NCI-H2107 treated with DMSO at 0.1 percent for 48 hours (cell line): ENCODE data around the gene ALDH16A1.

Experiments used
- DNase-seq: peaks from one replicate; lab custom pipeline; 2025; ENCODE audit not compliant: unreplicated experiment; lab: John Stamatoyannopoulos, UW

ALDH16A1 gene

DNA sequence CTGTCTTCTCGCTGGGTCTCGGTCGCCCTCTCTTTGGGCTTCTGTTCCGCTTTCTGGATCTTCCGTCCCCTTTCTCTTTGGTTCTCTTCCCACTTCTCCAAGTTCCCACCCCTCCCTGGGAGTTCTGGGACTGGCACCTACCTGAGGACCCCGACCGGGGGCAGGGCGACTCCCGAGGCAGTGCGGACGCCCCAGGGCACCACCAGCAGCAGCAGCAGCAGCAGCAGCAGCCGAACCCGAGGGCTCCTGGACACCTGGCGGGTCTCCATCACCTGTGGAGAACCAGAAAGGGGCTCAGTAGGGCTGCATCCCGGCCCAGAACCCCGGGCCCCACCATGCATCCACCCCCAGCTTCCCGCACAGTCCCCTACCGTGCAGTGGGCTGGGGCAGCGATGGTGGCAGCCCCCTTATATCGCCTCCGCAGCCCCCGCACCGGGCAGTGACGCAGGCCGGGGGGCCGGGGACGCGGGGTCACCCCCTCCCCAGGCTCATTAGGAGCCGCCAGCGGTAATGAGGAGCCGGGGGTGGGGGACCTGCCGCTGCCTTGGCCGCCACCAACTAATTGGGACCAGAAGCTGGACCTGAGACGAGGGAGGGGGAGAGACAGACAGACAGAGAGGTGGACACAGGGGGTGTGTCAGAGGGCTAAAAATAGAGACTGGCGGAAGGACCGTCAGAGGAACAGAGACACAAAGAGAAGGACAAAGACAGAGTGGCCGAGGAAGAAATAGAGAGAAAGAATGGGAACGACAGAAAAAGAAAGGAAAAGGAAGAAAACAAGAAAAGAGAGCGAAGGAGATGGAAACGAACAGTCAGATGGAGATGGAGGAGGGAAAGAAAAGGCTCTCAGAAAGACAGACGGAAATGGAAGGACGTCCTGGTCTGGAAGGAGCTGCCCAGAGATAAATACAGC is 29.7 kb upstream of the ALDH16A1 start, which contains the start of gene PTH2:
Gene PTH2, minus strand, starts transcription at position 371 of the 914 bp plus-strand sequence. Its CDS starts 102 bp downstream, at position 269.
- DNase-seq, result no peak

DNA sequence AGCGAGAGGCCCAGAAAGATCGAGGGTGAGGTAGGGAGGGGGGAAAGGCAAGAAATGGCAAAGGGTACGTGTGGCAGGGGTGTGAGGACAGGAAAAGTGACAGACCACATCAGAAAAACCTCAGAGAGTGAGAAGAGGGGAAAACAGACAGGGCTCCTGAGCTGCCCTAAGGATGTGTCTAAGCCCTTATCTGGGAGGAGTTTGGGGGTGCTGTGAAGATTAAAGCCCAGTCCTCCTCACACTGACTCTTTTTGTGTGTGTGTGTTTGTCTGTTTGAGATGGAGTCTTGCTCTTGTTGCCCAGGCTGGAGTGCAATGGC is 29.1 kb upstream of the ALDH16A1 start:
- no peak for DNase-seq

DNA sequence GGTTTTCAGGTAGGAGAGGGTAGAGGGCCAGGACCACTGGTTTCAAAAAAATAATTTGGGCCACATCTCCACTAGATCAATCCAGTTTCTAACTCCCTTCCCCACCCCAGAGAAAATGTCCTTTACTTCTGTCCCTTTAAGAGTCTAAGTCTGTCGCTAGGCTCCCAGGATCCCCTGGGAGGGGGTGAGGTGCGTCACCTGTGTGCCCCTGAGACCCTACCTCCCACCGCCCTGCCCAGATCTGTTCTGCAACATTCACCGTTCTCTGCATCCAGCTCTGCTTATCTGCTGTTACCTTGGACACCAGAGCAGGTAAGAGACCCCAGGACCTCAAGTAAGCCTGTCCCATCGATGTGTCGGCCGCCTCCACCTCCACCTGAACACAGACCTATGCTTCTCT is 27.8 kb upstream of the ALDH16A1 start, which contains the start of gene GFY:
Gene GFY, plus strand, starts transcription at position 211 of the 400 bp plus-strand sequence. CDS start 1,043 bp downstream, outside the sequence.
- DNase-seq, result no peak

DNA sequence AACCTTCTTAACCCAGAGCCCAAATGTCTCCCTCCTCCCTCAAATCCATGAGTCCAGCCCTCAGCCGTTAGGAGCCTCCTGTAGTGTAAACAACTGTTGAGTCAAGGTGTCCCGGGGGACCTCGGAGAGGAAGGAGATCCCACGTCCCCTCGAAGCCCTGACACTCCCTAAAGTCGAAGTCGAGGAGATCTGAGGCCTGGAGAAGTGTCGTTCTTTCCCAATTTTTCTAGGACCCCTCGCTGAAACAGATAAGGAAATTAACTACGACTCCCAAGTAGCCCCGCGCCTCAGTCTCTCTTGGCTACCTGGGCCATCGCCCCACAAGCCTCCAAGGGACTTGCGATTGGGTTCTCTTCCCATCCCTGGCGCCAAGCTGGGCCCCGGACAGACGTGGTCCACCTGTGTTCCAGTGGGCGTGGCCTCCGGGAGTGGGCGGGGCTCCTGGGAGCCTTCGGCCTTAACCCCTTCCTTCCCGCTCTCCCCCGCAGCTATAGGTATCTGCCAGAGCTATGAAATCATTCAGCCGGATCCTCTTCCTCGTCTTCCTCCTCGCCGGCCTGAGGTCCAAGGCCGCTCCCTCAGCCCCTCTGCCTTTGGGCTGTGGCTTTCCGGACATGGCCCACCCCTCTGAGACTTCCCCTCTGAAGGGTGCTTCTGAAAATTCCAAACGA is 27.0 kb upstream of the ALDH16A1 start:
- DNase-seq, result no peak

DNA sequence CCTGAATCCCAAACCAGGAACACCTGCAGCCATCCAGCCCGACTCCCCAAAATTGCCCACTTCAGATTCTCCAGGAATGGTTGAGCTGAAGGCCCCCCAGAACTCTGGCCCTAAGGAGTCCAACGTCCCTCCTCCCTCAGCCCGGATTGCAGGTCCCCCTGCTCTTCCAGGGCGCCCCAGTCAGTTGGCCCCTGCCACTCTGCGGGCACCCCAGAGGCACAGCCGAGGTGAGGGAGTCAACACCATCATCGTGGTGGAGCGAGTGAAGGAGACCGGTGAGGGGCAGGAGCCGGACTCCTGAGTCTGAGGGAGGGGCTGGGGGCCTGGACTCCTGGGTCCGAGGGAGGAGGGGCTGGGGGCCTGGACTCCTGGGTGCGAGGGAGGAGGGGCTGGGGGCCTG is 25.7 kb upstream of the ALDH16A1 start:
- no peak for DNase-seq

DNA sequence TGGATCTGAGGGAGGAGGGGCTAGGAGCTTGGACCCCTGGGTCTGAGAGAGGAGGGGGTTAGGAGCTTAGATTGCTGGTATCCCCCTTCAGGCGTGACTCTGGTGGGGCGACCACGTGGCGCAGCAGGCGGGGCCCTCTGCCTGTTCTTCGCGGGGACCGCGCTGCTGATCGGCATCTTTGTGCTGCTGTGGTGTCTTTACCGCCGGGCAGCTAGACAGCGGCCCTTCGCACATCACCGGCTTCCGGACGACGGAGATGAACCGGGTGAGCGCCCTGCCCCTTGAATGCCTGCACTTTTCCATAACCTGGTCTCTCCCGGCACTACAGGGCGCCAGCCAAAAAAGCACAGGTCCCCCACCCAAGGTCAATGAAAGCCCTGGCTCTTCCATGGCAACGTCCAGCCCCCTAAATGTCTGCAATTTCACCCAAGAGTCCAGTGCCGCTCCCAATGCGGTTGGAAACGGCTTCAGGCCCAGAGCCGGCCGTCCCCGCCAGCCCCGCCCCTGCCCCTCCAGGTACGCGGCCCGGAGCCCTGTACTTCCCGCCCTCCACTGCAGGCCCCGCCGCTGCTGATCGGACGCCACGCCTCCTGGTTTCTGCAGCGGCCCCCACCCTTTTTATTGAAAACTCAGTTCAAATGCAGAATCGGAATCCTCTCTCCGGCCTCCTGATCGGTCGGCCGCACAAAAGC is 25.0 kb upstream of the ALDH16A1 start:
- no peak for DNase-seq

DNA sequence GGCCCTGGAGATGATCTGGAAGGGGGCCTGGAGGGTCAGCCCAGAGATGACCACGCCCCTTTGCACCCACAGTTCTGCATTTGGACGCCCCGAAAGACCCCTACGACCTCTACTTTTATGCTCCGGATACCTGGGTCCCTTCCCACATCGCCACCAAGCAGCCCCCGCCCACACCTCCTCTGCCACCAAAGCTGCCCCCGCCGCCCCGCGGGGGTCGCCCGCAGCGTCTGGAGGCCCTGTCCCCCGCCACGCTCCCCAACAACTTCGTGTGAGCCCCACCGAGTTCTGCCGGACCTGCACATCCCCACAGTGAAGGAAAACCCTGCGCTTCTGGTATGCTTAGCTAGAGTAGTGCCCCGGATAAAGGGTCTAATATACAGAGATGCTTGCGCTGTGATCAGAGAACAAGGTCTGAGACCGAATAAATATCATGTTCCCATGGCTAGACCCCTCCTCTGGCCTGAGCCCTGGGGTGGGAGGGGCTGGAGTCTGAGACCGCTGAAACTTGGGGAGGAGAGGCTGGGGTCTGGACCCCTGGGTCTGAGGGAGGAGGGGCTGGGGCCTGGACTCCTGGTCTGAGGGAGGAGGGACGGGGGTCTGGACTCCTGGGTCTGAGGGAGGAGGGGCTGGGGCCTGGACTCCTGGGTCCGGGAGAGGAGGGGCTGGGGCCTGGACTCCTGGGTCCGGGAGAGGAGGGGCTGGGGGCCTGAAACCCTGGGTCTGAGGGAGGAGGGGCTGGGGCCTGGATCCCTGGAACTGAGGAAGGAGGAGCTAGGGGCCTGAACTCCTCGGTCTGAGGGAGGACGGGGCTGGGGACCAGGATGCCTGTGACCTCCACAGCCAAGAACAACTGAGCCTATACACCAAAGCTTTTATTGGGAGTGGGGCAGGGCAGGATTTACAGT is 24.2 kb upstream of the ALDH16A1 start:
- DNase-seq, result no peak

DNA sequence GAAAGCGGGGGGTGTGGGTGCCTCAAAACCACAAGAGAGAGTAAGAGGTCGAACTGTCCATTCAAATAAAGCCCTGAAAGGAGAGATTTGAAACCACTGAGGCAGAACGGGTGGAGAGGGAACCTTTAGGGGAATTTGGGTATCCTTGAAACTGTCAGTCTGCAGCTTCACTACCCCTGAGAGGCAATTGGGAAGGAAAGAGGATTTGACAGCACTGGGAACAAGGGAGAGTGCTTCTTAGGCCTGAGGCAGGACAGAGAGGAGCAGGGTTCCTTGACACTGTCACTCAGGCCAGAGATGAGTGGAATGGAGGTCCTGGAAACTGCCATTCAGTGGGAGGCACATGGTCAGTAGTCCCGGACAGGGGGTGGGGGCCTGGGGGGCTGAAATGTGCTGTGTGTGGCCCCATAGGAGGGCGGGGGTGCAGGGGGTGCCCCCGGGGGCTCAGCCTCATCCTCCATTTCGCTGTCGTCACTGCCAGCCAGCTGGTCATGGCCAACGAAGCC is 22.8 kb upstream of the ALDH16A1 start:
- peak; percentile 23 for DNase-seq

DNA sequence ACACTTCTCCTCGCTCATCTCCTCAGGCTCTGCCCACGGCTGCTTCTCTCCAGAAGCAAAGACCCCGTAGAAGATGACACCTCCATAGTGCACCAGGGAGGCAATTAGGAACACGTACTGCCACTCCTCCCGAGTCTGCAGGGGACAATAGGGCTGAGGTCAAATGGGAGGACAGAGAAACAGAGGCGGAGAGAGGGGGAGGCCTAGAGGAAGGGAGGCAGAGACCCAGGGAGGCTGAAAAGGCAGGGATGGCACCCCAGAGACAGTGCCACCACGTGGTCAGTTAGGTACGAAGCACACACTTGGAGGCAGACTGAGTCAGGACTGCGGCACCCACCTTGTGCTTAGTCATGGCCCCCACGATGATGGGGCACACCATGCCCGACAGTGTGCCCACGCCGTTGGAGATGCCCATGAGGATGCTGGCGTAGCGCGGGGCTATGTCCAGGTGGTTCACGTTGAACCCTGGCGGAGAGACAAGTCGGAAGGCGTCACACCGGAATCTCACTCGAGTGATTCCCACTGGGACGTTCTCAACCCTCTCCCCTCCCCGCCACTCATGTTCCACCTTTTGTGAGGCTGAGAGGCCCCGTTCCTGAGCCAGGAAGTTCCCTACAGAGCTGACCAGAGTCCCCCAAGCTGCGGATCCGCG is 22.2 kb upstream of the ALDH16A1 start:
- DNase-seq, result no peak

DNA sequence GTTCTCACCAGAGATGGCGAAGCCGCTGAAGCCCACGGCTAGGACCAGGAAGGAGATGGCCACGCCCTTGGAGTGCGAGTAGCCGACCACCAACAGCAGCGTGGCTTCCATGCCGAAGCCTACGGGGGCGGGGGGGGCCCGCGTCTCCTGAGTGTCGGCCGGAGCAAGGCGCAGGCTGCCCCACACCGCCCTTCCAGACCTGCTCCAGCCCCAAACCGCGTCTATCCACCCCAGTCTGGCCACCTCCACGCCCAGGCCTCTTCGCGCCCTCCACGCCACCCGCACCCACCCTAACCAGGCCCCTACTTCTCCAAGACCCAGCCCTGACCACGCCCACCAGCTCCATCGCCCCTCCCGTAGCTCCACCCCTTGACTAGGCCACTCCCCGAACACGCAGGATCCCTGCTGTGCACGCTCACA is 21.7 kb upstream of the ALDH16A1 start:
- DNase-seq, result no peak

DNA sequence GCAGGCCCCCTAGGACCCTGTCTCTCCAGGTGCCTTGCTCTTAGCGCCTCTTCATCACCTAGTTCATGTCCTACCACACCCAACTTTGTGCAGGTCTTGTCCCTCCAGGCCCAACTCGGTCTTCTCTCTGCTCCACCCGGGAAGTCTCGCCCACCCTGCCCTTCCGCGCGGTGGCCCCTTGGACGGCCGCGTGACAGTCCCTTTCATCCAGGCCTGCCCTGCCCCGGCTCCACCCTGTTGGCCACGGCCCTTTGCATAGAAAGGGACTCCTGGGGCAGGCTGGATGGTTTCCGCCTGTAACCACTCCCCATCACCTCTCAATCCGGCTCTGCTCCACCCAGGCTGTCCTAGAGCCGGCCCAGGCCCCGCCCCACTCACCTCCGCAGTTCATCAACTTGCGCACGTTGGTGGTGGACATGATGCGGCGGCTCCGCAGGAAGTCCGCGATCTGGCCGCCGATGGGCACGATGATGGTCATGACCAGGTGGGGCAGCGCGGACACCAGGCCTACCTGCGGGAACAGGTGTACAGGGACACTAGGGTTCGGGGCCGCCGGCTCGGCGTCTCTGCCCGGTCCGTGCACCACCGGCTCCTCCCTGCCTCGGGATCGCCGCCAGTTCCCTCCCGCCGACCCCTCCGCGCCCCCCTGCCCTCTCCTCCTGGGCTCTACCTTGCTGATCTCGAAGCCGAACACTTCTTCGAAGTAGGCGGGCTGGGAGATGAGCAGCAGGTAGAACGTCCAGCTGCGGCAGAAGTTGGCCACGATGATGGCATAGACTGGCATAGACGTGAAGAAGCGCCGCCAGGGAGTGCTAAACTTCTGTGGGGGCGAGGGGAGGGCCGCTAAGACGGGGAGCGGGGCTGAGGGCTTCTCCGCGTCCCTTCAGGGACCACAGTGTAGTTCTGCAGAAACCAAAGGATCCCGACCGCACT is 20.6 kb upstream of the ALDH16A1 start:
- DNase-seq, result no peak

DNA sequence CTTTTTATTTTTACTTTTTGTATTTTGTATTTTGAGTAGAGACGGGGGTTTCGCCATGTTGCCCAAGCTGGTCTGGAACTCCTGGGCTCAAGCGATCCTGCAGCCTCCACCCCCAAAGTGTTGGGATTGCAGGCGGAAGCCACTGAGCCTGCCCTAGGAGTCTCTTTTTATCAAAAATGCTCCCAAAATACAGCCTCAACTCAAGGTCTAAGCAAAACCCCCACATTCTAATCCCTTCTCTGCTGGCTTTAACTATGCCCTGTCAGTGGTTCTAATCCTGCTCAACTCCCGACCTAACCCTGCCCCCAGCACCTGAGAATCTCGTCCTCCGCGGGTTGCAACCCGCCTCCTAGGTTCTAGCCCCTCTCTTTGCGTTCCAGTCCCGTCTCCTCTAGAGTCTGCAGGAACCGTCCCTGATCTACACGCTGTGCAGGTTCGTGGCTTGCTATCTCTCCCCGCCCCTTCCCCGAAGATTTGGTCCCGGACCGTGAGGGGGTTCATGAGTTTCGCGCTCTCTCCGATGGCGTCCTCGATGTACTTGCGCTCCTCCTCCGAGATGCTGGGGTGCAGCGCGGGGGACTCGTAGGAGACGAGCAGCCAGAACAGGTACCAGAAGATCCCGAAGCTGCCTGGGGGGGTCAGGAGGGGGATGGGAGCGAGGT is 19.7 kb upstream of the ALDH16A1 start:
- DNase-seq, result no peak

DNA sequence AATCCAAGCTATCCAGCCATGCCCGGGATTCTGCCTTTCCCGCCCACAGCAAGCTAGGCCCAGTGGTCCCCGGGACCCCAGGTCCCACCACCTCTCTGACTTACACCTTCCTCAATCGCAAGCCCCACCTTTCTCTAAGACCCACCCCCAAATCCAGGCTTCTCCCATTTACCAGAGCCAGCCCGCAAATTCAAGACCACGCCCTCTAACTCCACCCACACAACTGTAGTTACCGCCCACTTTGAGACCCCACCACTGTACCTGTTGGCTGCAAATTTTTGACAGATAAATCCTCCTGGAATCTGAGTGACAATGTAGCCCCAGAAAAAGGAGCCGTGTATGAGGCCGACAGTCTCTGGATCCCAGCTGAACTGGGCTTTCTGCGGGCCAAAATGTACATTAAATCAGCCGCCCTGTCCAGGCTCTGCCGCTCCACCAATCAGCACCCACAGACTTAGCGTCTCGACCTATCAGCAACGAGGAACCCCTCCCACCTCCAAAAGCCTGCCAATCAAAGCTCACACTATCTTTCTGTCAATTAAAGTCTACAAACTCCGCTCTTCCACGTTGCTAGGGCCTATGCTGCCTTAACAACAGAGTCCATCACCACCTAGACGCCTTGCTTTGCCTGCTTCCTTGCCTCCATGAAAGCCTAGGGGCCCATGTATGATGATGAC is 18.0 kb upstream of the ALDH16A1 start:
- no peak for DNase-seq

DNA sequence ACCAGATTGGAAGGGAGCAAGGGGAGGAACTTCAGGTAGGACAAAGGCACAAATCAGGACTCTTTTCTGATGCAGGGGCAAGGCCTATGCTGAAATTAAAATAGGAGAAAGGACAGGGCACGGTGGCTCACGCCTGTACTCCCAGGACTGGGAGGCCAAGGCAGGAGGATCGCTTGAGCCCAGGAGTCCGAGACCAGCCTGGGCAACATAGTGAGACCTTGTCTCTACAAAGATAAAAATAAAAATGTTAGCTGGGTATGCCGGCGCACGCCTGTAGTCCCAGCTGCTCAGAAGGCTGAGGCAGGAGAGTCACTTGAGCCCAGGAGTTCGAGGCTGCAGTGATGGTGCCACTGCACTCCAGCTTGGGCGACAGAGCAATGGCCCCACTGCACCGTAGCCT is 17.4 kb upstream of the ALDH16A1 start:
- no peak for DNase-seq

DNA sequence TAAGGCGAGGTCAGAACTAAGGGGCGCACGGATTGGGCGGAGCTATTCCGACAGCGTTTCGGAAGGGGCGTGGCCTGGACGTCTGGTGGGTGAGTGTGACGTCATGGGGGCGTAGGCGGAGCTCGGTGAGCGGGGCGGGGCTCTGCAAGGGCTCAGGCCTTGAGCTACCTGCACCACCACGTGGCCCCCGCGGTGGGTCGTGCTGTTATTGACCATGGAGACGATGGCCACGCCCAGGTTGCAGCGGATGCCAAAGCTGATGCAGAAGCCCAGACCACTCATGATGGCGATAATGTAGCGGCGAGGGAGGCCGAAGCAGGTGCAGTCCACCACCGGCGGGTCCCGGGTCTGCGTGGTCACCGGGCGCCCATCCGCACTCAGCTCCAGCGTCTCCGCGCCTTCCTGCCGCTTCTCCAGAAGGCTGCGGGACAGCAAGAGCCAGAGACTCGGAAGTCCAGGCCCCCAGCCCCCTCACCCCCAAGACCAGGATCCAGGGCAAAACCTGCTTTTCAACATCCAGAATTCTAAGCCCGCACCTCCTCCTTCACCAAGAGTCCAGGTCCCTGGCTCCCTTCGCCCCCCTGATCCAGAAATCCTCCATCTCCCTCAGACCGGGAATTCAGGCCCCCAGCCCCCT is 16.5 kb upstream of the ALDH16A1 start:
- DNase-seq, result no peak

DNA sequence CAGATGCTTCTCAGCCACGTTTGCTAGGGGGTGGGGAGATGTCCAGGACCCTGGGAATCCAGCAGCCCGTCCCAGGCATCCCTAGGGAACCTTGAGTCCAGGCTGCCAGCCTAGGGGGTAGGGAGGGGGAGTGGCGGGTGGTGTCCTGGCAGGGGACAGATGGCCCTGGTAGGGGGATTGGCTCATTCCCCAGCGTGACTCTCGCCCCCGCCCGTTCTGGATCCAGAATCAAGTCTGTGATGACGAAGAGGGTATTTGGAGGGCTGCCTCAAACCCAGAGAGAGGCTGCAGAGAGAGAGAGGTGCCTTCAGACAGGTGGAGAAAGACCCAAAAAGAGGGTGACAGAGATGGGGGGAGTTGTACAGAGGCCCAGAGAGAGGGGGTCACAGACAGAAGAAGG is 15.8 kb upstream of the ALDH16A1 start:
- DNase-seq, result no peak

DNA sequence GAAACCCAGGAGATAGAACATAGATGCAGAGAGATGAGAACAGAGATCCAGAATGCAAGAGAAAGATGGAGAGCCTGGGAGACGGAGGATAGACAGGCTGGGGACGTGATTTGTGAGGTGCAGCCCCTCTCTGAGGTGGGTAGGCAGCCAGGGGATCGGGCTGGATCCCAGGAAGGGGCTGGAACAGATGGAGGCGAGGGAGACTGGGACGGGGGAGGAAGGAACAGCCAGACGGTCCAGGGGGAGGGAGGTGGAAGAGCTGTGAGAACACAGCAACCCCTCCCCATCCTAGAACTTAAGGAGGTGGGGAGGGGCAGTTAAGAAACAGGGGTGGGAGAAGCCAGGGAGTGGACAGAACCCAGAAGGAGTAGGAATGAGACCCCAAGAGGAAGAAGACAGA is 14.8 kb upstream of the ALDH16A1 start:
- DNase-seq, result no peak
